ENCODE results near the gene EDDM3A.
"Not testable (repeated sequence)": the region's sequence is repeated elsewhere in the genome, so short reads cannot be mapped to it uniquely, and the experiment has no call there.

The EDDM3A gene

GRCh38 chr14:20757965-20758364 lies 12.3 kb downstream of the EDDM3A start:
- TF ChIP-seq, protein P1, sequence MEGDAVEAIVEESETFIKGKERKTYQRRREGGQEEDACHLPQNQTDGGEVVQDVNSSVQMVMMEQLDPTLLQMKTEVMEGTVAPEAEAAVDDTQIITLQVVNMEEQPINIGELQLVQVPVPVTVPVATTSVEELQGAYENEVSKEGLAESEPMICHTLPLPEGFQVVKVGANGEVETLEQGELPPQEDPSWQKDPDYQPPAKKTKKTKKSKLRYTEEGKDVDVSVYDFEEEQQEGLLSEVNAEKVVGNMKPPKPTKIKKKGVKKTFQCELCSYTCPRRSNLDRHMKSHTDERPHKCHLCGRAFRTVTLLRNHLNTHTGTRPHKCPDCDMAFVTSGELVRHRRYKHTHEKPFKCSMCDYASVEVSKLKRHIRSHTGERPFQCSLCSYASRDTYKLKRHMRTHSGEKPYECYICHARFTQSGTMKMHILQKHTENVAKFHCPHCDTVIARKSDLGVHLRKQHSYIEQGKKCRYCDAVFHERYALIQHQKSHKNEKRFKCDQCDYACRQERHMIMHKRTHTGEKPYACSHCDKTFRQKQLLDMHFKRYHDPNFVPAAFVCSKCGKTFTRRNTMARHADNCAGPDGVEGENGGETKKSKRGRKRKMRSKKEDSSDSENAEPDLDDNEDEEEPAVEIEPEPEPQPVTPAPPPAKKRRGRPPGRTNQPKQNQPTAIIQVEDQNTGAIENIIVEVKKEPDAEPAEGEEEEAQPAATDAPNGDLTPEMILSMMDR (IDR thresholded peaks at IDR 0.05; ENCODE audit: borderline replicate concordance, control extremely low read depth, extremely low read depth, insufficient read depth, missing control alignments): peak; percentile 22
- DNase-seq (ENCODE audit: low spot score): peak; percentile 28
- in situ Hi-C loops (cut with MboI; ENCODE audit: low sequenced_read_pairs, unreplicated experiment): no loop called here

DNA sequence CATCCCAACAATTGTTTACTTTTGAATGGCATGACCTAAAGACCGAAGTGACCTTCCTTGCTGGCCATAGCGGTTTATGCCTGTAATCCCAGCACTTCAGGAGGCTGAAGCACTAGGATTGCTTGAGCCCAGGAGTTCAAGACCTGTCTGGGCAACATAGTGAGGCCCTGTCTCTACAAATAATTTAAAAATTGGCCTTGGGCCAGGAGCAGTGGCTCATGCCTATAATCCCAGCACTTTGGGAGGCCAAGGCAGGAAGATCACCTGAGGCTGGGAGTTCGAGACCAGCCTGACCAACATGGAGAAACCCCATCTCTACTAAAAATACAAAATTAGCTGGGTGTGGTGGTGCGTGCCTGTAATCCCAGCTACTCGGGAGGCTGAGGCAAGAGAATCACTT lies 13.8 kb downstream of the EDDM3A start:
- DNase-seq (ENCODE audit: low spot score); in situ Hi-C loops (cut with MboI; ENCODE audit: low sequenced_read_pairs, unreplicated experiment): not testable (repeated sequence)

DNA sequence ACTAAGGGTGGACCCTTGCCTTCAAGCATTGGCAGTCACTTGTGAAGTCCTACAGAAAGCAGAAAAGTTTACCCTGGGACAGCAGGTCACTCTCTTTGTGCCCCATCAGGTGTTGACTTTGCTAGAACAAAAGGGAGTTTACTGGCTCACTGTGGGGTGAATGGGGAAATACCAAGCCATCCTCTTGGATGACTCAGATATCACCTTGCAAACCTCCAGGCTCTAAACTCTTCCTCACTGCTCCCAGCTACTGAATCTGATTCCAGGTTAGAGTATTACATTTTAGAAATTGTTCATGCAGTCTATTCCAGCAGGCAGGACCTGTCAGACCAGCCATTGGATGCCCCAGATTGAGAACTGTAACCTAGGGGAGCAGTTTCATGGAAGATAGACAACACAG lies 15.3 kb downstream of the EDDM3A start:
- TF ChIP-seq, protein P1 (IDR thresholded peaks at IDR 0.05; ENCODE audit: borderline replicate concordance, control extremely low read depth, extremely low read depth, insufficient read depth, missing control alignments): no peak
- in situ Hi-C loops (cut with MboI; ENCODE audit: low sequenced_read_pairs, unreplicated experiment): no loop called here
- no peak for DNase-seq (ENCODE audit: low spot score)

- DNase-seq (ENCODE audit: low spot score): no peak
- TF ChIP-seq, protein P1 (IDR thresholded peaks at IDR 0.05; ENCODE audit: borderline replicate concordance, control extremely low read depth, extremely low read depth, insufficient read depth, missing control alignments): no peak
- in situ Hi-C loops (cut with MboI; ENCODE audit: low sequenced_read_pairs, unreplicated experiment): no loop called here
Measured at GRCh38 chr14:20768593-20768892, 22.9 kb downstream of the EDDM3A start.

- TF ChIP-seq, protein P1 (IDR thresholded peaks at IDR 0.05; ENCODE audit: borderline replicate concordance, control extremely low read depth, extremely low read depth, insufficient read depth, missing control alignments): no peak
- DNase-seq (ENCODE audit: low spot score): no peak
- in situ Hi-C loops (cut with MboI; ENCODE audit: low sequenced_read_pairs, unreplicated experiment): no loop called here
Measured at GRCh38 chr14:20769421-20769820, 23.7 kb downstream of the EDDM3A start.

GRCh38 chr14:20772650-20773049 lies 27.0 kb downstream of the EDDM3A start:
- TF ChIP-seq, protein P1 (IDR thresholded peaks at IDR 0.05; ENCODE audit: borderline replicate concordance, control extremely low read depth, extremely low read depth, insufficient read depth, missing control alignments): no peak
- no peak for DNase-seq (ENCODE audit: low spot score)
- in situ Hi-C loops (cut with MboI; ENCODE audit: low sequenced_read_pairs, unreplicated experiment): no loop called here

DNA sequence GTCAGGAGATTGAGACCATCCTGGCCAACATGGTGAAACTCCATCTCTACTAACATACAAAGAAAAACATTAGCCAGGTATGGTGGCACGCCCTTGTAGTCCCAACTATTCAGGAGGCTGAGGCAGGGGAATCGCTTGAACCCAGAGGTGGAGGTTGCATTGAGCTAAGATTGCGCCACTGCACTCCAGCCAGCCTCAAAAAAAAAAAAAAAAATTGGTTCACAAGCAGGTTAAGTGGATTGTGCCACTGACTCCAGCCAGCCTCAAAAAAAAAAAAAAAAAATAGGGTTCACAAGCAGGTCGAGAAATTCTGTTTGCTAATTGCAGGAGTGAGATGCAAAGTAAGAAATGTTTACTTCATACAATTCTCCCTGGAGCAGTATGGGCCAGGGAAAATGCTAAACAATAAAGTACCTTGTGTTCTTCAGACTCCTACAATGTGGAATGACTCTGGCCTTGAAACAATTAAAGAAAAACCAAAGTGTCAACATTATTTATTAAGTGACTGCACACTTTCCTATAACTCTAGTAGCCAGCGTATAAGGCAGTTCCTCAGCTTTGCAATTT lies 28.7 kb downstream of the EDDM3A start:
- in situ Hi-C loops (cut with MboI; ENCODE audit: low sequenced_read_pairs, unreplicated experiment): no loop called here
- TF ChIP-seq, protein P1 (IDR thresholded peaks at IDR 0.05; ENCODE audit: borderline replicate concordance, control extremely low read depth, extremely low read depth, insufficient read depth, missing control alignments): no peak
- DNase-seq (ENCODE audit: low spot score): no peak

Data from GM13976 (cell line).